ENCODE measurements around the gene GPI. TPM values are rescaled to one million over a fixed set of nuclear protein-coding genes. Genes with fewer than 3 reads are reported as not detected.

GPI gene
- total and polyA plus RNA-seq, 9 donors: 70.1 to 187 (median 124) TPM

GRCh38 chr19:34332027-34332760, 32.8 kb upstream of the GPI start:
- intact Hi-C loops (cut with DNase I): no loop called here
- no peak for TF ChIP-seq CTCF (IDR thresholded peaks at IDR 0.05)
- TF ChIP-seq EP300 (IDR thresholded peaks at IDR 0.05): no peak
- TF ChIP-seq POLR2A (IDR thresholded peaks at IDR 0.05): no peak

GRCh38 chr19:34335914-34336313, 29.1 kb upstream of the GPI start:
- WGBS, 3 donors: 82 to 91% (median 90%) methylated on average over 3 of the region's 3 CpGs
- DNase-seq: no peak
- Histone ChIP-seq H3K36me3 (no peaks in the 10 kb centered on the region), H3K27me3 (no peaks in the 10 kb centered on the region), H3K9me3 (no peaks in the 10 kb centered on the region), H3K4me3 (no peak overlapping the region), H3K4me1 (ENCODE audit: insufficient read depth) (no peaks in the 10 kb centered on the region), H3K27ac (no peak overlapping the region)
- TF ChIP-seq CTCF (IDR thresholded peaks at IDR 0.05) (no peak), EP300 (IDR thresholded peaks at IDR 0.05) (no peak), POLR2A (IDR thresholded peaks at IDR 0.05) (no peak)
- intact Hi-C loops (cut with DNase I): loop anchor here in 1 of 4 donors (5.0 kb wide), 1 partner anchor 164 kb away; the partner anchor contains the start of gene LSM14A

More at GRCh38 chr19:34332027-34332760, 32.8 kb upstream of the GPI start:
- Histone ChIP-seq H3K4me1 (ENCODE audit: insufficient read depth) (peaks cover 2% of the 10 kb centered on the region), H3K27me3 (no peaks in the 10 kb centered on the region), H3K27ac (no peak overlapping the region), H3K9me3 (no peaks in the 10 kb centered on the region), H3K36me3 (no peaks in the 10 kb centered on the region), H3K4me3 (no peak overlapping the region)
- DNase-seq: no peak
- 53 to 79% (median 63%) methylated on average over 5 of the region's 5 CpGs for WGBS, 3 donors

- WGBS, 3 donors: 0 to 6% (median 0%) methylated on average over 1 of the region's 1 CpG
- Histone ChIP-seq H3K27me3 (no peaks in the 10 kb centered on the region), H3K27ac (no peak overlapping the region), H3K36me3 (no peaks in the 10 kb centered on the region), H3K9me3 (no peaks in the 10 kb centered on the region), H3K4me1 (ENCODE audit: insufficient read depth) (no peaks in the 10 kb centered on the region), H3K4me3 (no peak overlapping the region)
- DNase-seq: no peak
- intact Hi-C loops (cut with DNase I): loop anchor here in 1 of 4 donors (5.0 kb wide), 1 partner anchor 165 kb away; the partner anchor contains the start of gene LSM14A
- peak; percentile 43 to 53 (median 52) for TF ChIP-seq CTCF (IDR thresholded peaks at IDR 0.05)
- no peak for TF ChIP-seq EP300 (IDR thresholded peaks at IDR 0.05)
- no peak for TF ChIP-seq POLR2A (IDR thresholded peaks at IDR 0.05)
These were observed 28.2 kb upstream of the GPI start for GRCh38 chr19:34336781-34337271.

- H3K36me3 ChIP-seq: no peaks in the 10 kb centered on the region
- 73 to 95% (median 74%) methylated on average over 2 of the region's 2 CpGs for WGBS, 3 donors
- no peaks in the 10 kb centered on the region for H3K9me3 ChIP-seq
- no peak for DNase-seq
- intact Hi-C loops (cut with DNase I): loop anchor here in 1 of 4 donors (5.0 kb wide), 1 partner anchor 165 kb away; the partner anchor contains the start of gene LSM14A
- H3K27me3 ChIP-seq: no peaks in the 10 kb centered on the region
- H3K4me1 ChIP-seq (ENCODE audit: insufficient read depth): no peaks in the 10 kb centered on the region
- no peak overlapping the region for H3K4me3 ChIP-seq
- H3K27ac ChIP-seq: no peak overlapping the region
- no peak for TF ChIP-seq EP300 (IDR thresholded peaks at IDR 0.05)
- TF ChIP-seq CTCF (IDR thresholded peaks at IDR 0.05): no peak
- no peak for TF ChIP-seq POLR2A (IDR thresholded peaks at IDR 0.05)
These were observed 27.3 kb upstream of the GPI start for GRCh38 chr19:34337739-34338138.

Data from ovary (tissue), 9 donors.